ENCODE results near the gene SPAAR.
A peak's percentile ranks its signal among the peaks of the same experiment; 100 is the strongest.

Gene SPAAR

GRCh38 chr9:35906923-35907699 is 2.2 kb upstream of the SPAAR start:
- H3K9me3 ChIP-seq = no peaks in the 10 kb centered on the region
- no peak overlapping the region for H3K4me3 ChIP-seq (ENCODE audit: low read depth, low read length)
- peak; percentile 17 for DNase-seq
- peaks cover 5% of the 10 kb centered on the region for H3K27me3 ChIP-seq
- no peaks in the 10 kb centered on the region for H3K36me3 ChIP-seq
- TF ChIP-seq, protein P1, sequence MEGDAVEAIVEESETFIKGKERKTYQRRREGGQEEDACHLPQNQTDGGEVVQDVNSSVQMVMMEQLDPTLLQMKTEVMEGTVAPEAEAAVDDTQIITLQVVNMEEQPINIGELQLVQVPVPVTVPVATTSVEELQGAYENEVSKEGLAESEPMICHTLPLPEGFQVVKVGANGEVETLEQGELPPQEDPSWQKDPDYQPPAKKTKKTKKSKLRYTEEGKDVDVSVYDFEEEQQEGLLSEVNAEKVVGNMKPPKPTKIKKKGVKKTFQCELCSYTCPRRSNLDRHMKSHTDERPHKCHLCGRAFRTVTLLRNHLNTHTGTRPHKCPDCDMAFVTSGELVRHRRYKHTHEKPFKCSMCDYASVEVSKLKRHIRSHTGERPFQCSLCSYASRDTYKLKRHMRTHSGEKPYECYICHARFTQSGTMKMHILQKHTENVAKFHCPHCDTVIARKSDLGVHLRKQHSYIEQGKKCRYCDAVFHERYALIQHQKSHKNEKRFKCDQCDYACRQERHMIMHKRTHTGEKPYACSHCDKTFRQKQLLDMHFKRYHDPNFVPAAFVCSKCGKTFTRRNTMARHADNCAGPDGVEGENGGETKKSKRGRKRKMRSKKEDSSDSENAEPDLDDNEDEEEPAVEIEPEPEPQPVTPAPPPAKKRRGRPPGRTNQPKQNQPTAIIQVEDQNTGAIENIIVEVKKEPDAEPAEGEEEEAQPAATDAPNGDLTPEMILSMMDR (IDR thresholded peaks at IDR 0.05; ENCODE audit: low read depth, low read length) = no peak
- H3K4me1 ChIP-seq = peaks cover 23% of the 10 kb centered on the region

DNA sequence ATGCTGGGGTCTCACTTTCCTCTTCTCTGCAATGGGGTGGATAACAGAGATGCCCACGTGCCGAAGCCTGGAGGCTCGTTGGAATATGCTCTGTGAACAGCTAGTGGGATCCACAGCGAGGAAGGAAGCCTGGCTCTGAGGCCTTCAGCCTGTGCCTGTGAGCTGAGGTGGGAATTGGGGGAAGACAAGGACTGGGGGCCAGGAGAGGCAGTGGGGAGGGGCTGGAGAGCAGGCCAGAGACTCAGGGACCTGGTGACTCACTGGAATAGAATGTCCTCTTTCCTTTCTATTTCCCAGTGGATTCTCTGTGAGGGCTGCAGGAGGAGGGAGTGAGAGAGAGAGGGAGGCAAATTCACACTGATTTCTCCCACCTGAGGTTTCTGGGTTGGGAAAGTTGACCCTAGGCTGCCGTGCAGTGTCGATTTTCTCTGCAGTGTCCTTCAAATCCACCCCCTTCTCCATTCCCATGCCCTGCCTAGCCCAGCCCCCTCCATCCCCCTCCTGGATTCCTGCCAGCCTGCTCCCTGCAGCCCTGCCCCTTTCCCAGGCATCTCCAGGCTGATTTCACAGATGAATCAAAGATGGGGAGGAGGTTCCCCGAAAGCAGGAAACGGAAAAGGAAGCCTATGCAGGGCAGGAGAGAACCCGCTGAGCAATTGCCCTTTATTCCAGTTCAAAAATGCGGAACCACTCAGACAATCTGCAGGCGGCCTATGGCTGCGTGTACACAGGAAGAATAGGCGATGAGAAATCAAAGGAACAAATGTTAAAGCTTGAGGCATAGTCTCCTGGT is 1.4 kb upstream of the SPAAR start:
- peaks cover 23% of the 10 kb centered on the region for H3K4me1 ChIP-seq
- no peaks in the 10 kb centered on the region for H3K36me3 ChIP-seq
- TF ChIP-seq, protein P1 (IDR thresholded peaks at IDR 0.05; ENCODE audit: low read depth, low read length) = no peak
- H3K27me3 ChIP-seq = no peaks in the 10 kb centered on the region
- DNase-seq = peak; percentile 68
- no peak overlapping the region for H3K4me3 ChIP-seq (ENCODE audit: low read depth, low read length)
- H3K9me3 ChIP-seq = no peaks in the 10 kb centered on the region

DNA sequence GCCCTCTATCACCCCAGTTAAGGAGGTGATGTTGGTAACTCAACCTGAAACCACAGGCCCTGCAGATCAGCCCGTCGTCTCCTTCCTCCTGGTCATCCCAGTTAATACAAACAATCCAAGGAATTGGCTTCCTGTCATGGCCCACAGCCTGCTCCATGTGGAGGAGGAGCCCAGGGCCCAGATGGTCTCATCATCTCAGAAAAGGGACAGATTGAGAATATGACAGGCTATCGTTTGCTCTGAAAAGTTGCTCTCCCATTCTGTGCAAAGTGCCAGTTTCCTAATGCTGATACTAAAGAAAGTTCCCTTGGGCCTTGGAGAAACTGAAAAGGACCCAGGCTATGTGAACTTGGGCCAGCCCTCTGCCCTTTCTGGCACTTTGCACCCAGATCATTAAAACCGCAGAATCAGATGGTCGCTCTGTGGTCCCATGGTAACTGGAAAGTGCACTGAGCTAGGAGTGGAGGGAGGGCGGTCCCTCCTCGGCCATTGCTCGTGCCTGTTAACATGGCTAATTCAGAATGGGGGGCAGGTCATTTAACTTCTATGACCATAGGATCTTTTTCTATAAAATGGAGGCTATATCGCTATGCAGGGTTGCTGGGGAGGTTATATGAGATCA is 675 bp upstream of the SPAAR start:
- DNase-seq = no peak
- peaks cover 23% of the 10 kb centered on the region for H3K4me1 ChIP-seq

GRCh38 chr9:35909687-35910612 is 660 bp downstream of the SPAAR start:
- Histone ChIP-seq H3K4me1 (peaks cover 25% of the 10 kb centered on the region), H3K9me3 (no peaks in the 10 kb centered on the region), H3K27me3 (no peaks in the 10 kb centered on the region), H3K36me3 (no peaks in the 10 kb centered on the region), H3K4me3 (ENCODE audit: low read depth, low read length) (no peak overlapping the region)
- no peak for DNase-seq
- TF ChIP-seq, protein P1 (IDR thresholded peaks at IDR 0.05; ENCODE audit: low read depth, low read length) = no peak

More for the DNA sequence above, 675 bp upstream of the SPAAR start:
- Histone ChIP-seq H3K36me3 (no peaks in the 10 kb centered on the region), H3K27me3 (no peaks in the 10 kb centered on the region), H3K4me3 (ENCODE audit: low read depth, low read length) (no peak overlapping the region), H3K9me3 (no peaks in the 10 kb centered on the region)
- TF ChIP-seq, protein P1 (IDR thresholded peaks at IDR 0.05; ENCODE audit: low read depth, low read length) = no peak

- Histone ChIP-seq H3K9me3 (no peaks in the 10 kb centered on the region), H3K27me3 (no peaks in the 10 kb centered on the region), H3K4me1 (peaks cover 25% of the 10 kb centered on the region), H3K36me3 (no peaks in the 10 kb centered on the region), H3K4me3 (ENCODE audit: low read depth, low read length) (no peak overlapping the region)
- TF ChIP-seq, protein P1 (IDR thresholded peaks at IDR 0.05; ENCODE audit: low read depth, low read length) = peak; percentile 65
- peak; percentile 48 for DNase-seq
Observed at GRCh38 chr9:35910613-35911359, 1.5 kb downstream of the SPAAR start.

All from BE2C (cell line).